Epidermal melanocyte (primary cell): Measurements from ENCODE around the gene ZDHHC1.
"Not testable (repeated sequence)": the region's sequence is repeated elsewhere in the genome, so short reads cannot be mapped to it uniquely, and the experiment has no call there.

Source experiments
- DNase-seq: peaks from one replicate; pipeline ENCODE4 v3.0.0; 2011; ENCODE audit warnings: low spot score; ENCODE audit not compliant: insufficient read length

Gene ZDHHC1

GRCh38 chr16:67364600-67365235 is 51.6 kb downstream of the ZDHHC1 start:
- no peak for DNase-seq

- no peak for DNase-seq
Observed at GRCh38 chr16:67361038-67361437, 55.2 kb downstream of the ZDHHC1 start.

GRCh38 chr16:67359540-67360269 is 56.6 kb downstream of the ZDHHC1 start:
- DNase-seq: not testable (repeated sequence)

- DNase-seq: no peak
Observed at GRCh38 chr16:67357561-67357960, 58.7 kb downstream of the ZDHHC1 start.

GRCh38 chr16:67356396-67356795 is 59.9 kb downstream of the ZDHHC1 start:
- DNase-seq: no peak

- DNase-seq: not testable (repeated sequence)
Observed at GRCh38 chr16:67352463-67352862, 63.8 kb downstream of the ZDHHC1 start.

GRCh38 chr16:67350324-67350723 is 66.0 kb downstream of the ZDHHC1 start:
- no peak for DNase-seq

GRCh38 chr16:67349172-67349571 is 67.1 kb downstream of the ZDHHC1 start:
- DNase-seq: no peak

GRCh38 chr16:67346341-67346740 is 69.9 kb downstream of the ZDHHC1 start:
- no peak for DNase-seq

GRCh38 chr16:67345401-67345800 is 70.9 kb downstream of the ZDHHC1 start:
- DNase-seq: no peak
